Spinal cord (tissue), 10 donors: ENCODE results near the gene OR5K3. TPM values are rescaled to one million over a fixed set of nuclear protein-coding genes. Genes with fewer than 3 reads are reported as not detected.

Source experiments
- DNase-seq, 6 donors: peaks; one replicate each; pipeline versions ENCODE4 v3.0.0 to v3.0.0-alpha.2; 2013 to 2015; ENCODE audit warnings: low spot score in 6 of 6, low read depth in 4 of 6
- H3K27ac ChIP-seq: one replicate; pipeline ENCODE4 v1.5.1; 2013; ENCODE audit warnings: low read depth, low read length, control low read depth
- H3K27me3 ChIP-seq: one replicate; pipeline ENCODE4 v1.6.1; 2013; ENCODE audit warnings: low read length; ENCODE audit not compliant: control insufficient read depth, insufficient read depth
- H3K36me3 ChIP-seq: one replicate; pipeline ENCODE4 v1.6.1; 2013; ENCODE audit warnings: low read length; ENCODE audit not compliant: control insufficient read depth, insufficient read depth
- H3K4me1 ChIP-seq: one replicate; pipeline ENCODE4 v1.6.1; 2013; ENCODE audit warnings: low read length; ENCODE audit not compliant: control insufficient read depth, insufficient read depth
- H3K4me3 ChIP-seq: one replicate; pipeline ENCODE4 v1.5.1; 2013; ENCODE audit warnings: low read depth, low read length, control low read depth
- H3K9me3 ChIP-seq: one replicate; pipeline ENCODE4 v1.6.1; 2013; ENCODE audit warnings: low read length; ENCODE audit not compliant: control insufficient read depth, insufficient read depth
- WGBS: methylation state at CpG from one replicate; pipeline ENCODE4 v1.1.5; 2013; ENCODE audit warnings: missing lambda C conversion rate; ENCODE audit not compliant: insufficient coverage; 5-methylcytosine and 5-hydroxymethylcytosine counted together
- long read RNA-seq, 4 donors: transcript quantifications; one replicate each; lab custom pipeline, GENCODE V29; 2026
- polyA plus RNA-seq, 2 donors: library from polyadenylated mRNA; unstranded; fragments of 120-200 nt; gene quantifications; one replicate each; pipeline ENCODE4 v1.2.1, GENCODE V29; 2013; ENCODE audit not compliant: insufficient read length in 2 of 2
- total RNA-seq, 2 donors: library from RNA; depleted of rRNA in 1 of 2; stranded (reverse); fragments of 120-200 nt in 1 of 2; fragments of >200 nt in 1 of 2; gene quantifications; one replicate each; pipeline versions ENCODE4 v1.2.3 to v1.2.4, GENCODE V29; 2013 to 2014
- donor health status: healthy.

OR5K3 gene, protein sequence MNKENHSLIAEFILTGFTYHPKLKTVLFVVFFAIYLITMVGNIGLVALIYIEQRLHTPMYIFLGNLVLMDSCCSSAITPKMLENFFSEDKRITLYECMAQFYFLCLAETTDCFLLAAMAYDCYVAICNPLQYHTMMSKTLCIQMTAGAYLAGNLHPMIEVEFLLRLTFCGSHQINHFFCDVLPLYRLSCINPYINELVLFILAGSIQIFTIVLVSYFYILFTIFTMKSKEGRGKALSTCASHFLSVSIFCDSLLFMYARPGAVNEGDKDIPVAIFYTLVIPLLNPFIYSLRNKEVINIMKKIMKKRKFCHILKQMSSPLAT
- not detected for total RNA-seq
- polyA plus RNA-seq, result not detected
- long read RNA-seq, donor 1, result 0 reads
- long read RNA-seq, donor 2, result 0 reads
- long read RNA-seq, donor 3, result 0 reads
- long read RNA-seq, donor 4, result 0 reads

- Histone ChIP-seq H3K27ac (no peak within 1 kb of the TSS), H3K4me3 (no peak within 1 kb of the TSS), H3K4me1 (peaks cover 3% of the 10 kb centered on the region), H3K9me3 (no peaks in the 10 kb centered on the region), H3K36me3 (no peaks in the 10 kb centered on the region), H3K27me3 (no peaks in the 10 kb centered on the region)
- no peak for DNase-seq
Observed at GRCh38 chr3:98390366-98390765, at the start of gene OR5K3. Gene OR5K3, plus strand, starts transcription at chr3:98390666. Its CDS starts 0 bp downstream, at chr3:98390666.

GRCh38 chr3:98341758-98342157 lies 48.7 kb upstream of the OR5K3 start:
- no peak for DNase-seq
- no peaks in the 10 kb centered on the region for H3K36me3 ChIP-seq
- H3K27me3 ChIP-seq, result no peaks in the 10 kb centered on the region
- H3K4me3 ChIP-seq, result no peak overlapping the region
- no peaks in the 10 kb centered on the region for H3K4me1 ChIP-seq
- no peak overlapping the region for H3K27ac ChIP-seq
- 100% methylated on average over 1 of the region's 6 CpGs for WGBS
- H3K9me3 ChIP-seq, result no peaks in the 10 kb centered on the region

- Histone ChIP-seq H3K27me3 (no peaks in the 10 kb centered on the region), H3K4me1 (no peaks in the 10 kb centered on the region), H3K4me3 (no peak overlapping the region), H3K36me3 (no peaks in the 10 kb centered on the region), H3K9me3 (no peaks in the 10 kb centered on the region), H3K27ac (no peak overlapping the region)
- peak in 2 of 6 donors; percentile 3 to 15 for DNase-seq
- WGBS, result 84% methylated on average over 6 of the region's 13 CpGs
Observed at GRCh38 chr3:98343647-98344507, 46.6 kb upstream of the OR5K3 start.

- no peak for DNase-seq
- no peaks in the 10 kb centered on the region for H3K9me3 ChIP-seq
- no peak overlapping the region for H3K4me3 ChIP-seq
- no CpG with 5 or more reads among the region's 3 CpGs for WGBS
- no peaks in the 10 kb centered on the region for H3K4me1 ChIP-seq
- no peak overlapping the region for H3K27ac ChIP-seq
- H3K27me3 ChIP-seq, result no peaks in the 10 kb centered on the region
- no peaks in the 10 kb centered on the region for H3K36me3 ChIP-seq
Observed at GRCh38 chr3:98350082-98350481, 40.4 kb upstream of the OR5K3 start.

- WGBS, result no CpG with 5 or more reads among the region's 2 CpGs
Observed at GRCh38 chr3:98353554-98353953, 36.9 kb upstream of the OR5K3 start, which contains the start of gene OR5K4. Gene OR5K4, plus strand, starts transcription at chr3:98353854. Its CDS starts 0 bp downstream, at chr3:98353854.

DNA sequence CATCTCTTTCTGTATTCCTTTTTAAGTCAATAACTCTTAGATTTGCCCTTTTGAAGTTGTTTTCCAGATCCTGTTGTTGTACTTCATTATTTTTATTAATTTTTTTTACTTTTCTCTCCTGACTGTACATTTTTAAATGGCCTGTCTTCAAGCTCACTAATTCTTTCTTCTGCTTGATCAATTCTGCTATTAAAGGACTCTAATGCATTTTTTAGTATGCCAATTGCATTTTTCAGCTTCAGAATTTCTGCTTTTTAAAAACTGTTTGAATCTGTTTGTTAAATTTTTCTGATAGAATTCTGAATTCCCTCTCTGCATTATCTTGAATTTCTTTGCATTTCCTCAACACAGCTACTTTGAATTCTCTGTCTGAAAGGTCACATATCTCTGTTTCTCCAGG lies 31.2 kb upstream of the OR5K3 start:
- Histone ChIP-seq H3K27ac (no peak overlapping the region), H3K27me3 (no peaks in the 10 kb centered on the region), H3K4me3 (no peak overlapping the region), H3K4me1 (no peaks in the 10 kb centered on the region), H3K9me3 (peaks cover 6% of the 10 kb centered on the region), H3K36me3 (no peaks in the 10 kb centered on the region)
- DNase-seq, result no peak

More at GRCh38 chr3:98353554-98353953, 36.9 kb upstream of the OR5K3 start, which contains the start of gene OR5K4:
- Histone ChIP-seq H3K27ac (no peak within 1 kb of the TSS), H3K27me3 (no peaks in the 10 kb centered on the region), H3K36me3 (no peaks in the 10 kb centered on the region), H3K4me3 (no peak within 1 kb of the TSS), H3K4me1 (no peaks in the 10 kb centered on the region), H3K9me3 (no peaks in the 10 kb centered on the region)
- no peak for DNase-seq

GRCh38 chr3:98359993-98360675 lies 30.3 kb upstream of the OR5K3 start:
- H3K27me3 ChIP-seq, result no peaks in the 10 kb centered on the region
- H3K27ac ChIP-seq, result no peak overlapping the region
- no peaks in the 10 kb centered on the region for H3K4me1 ChIP-seq
- DNase-seq, result no peak
- peaks cover 6% of the 10 kb centered on the region for H3K9me3 ChIP-seq
- no peaks in the 10 kb centered on the region for H3K36me3 ChIP-seq
- 77% methylated on average over 1 of the region's 1 CpG for WGBS
- no peak overlapping the region for H3K4me3 ChIP-seq

GRCh38 chr3:98360681-98361080 lies 29.8 kb upstream of the OR5K3 start:
- Histone ChIP-seq H3K27me3 (no peaks in the 10 kb centered on the region), H3K4me3 (no peak overlapping the region), H3K4me1 (no peaks in the 10 kb centered on the region), H3K36me3 (no peaks in the 10 kb centered on the region), H3K9me3 (peaks cover 6% of the 10 kb centered on the region), H3K27ac (no peak overlapping the region)
- 92% methylated on average over 2 of the region's 3 CpGs for WGBS
- no peak for DNase-seq

GRCh38 chr3:98361289-98361688 lies 29.2 kb upstream of the OR5K3 start:
- no peaks in the 10 kb centered on the region for H3K4me1 ChIP-seq
- no peak overlapping the region for H3K27ac ChIP-seq
- no peaks in the 10 kb centered on the region for H3K27me3 ChIP-seq
- no peak overlapping the region for H3K4me3 ChIP-seq
- 89% methylated on average over 2 of the region's 2 CpGs for WGBS
- H3K9me3 ChIP-seq, result peaks cover 6% of the 10 kb centered on the region
- DNase-seq, result no peak
- no peaks in the 10 kb centered on the region for H3K36me3 ChIP-seq
